ENCODE results near the gene DNAAF5. TPM values are rescaled to one million over a fixed set of nuclear protein-coding genes. Genes with fewer than 3 reads are reported as not detected.

Gene DNAAF5
- total and polyA plus RNA-seq, 2 of the 13 experiments (the other 11 are each of a cell fraction or from before 2014, with no cell fraction given) = 11.9 to 21.5 TPM

- TF ChIP-seq CEBPZ (IDR thresholded peaks at IDR 0.05; ENCODE audit: low read length) (no peak), SRSF9 (IDR thresholded peaks at IDR 0.05; ENCODE audit: borderline replicate concordance, insufficient read depth, low read depth, low read length, poor library complexity, severe bottlenecking) (no peak)
Measured at GRCh38 chr7:783556-784490, 57.3 kb downstream of the DNAAF5 start (continued).

- BruUV-seq (replicated peaks) = no TSS peak
Measured at GRCh38 chr7:784971-785370, 58.5 kb downstream of the DNAAF5 start.

More at GRCh38 chr7:784971-785370, 58.5 kb downstream of the DNAAF5 start:
- Histone ChIP-seq H4K20me1 (ENCODE audit: insufficient read depth, low read length) (no peaks in the 10 kb centered on the region), H3K9me3 (ENCODE audit: low read length) (no peaks in the 10 kb centered on the region), H3K27me3 (ENCODE audit: control insufficient read depth in 1 of 2, insufficient read depth in 2 of 2, low read length in 2 of 2) (no peaks in the 10 kb centered on the region), H3K4me2 (ENCODE audit: low read depth, low read length) (no peak overlapping the region), H3K36me3 (replicated peaks in 1 of 2; ENCODE audit: control insufficient read depth in 1 of 2, insufficient read depth in 2 of 2, low read length in 2 of 2) (peaks cover 9 to 46% of the 10 kb centered on the region in 2 experiments; a peak in 4 of 5 replicates), H3K4me3 (replicated peaks in 1 of 3; ENCODE audit: insufficient read depth in 1 of 3, low read depth in 2 of 3, low read length in 3 of 3) (no peak overlapping the region), H3K4me1 (ENCODE audit: insufficient read depth, low read length) (no peaks in the 10 kb centered on the region), H3K9ac (ENCODE audit: insufficient read depth, low read depth, low read length) (no peak overlapping the region), H3K27ac (ENCODE audit: extremely low read length, insufficient read depth, low read length) (no peak overlapping the region), H2AFZ (ENCODE audit: low read length) (no peak overlapping the region), H3K79me2 (ENCODE audit: insufficient read depth, low read length) (no peaks in the 10 kb centered on the region)
- no peak for TF ChIP-seq NR2F1 (CRISPR knock-in tag; IDR thresholded peaks at IDR 0.05)
- TF ChIP-seq ZFP1 (CRISPR knock-in tag; IDR thresholded peaks at IDR 0.05) = no peak
- no peak for TF ChIP-seq RFXANK (CRISPR knock-in tag; IDR thresholded peaks at IDR 0.05)
- no peak for TF ChIP-seq MTA1 (CRISPR knock-in tag; IDR thresholded peaks at IDR 0.05; ENCODE audit: borderline replicate concordance)
- TF ChIP-seq MXI1 (IDR thresholded peaks at IDR 0.05; ENCODE audit: borderline replicate concordance, low read depth, low read length) = no peak
- in situ Hi-C loops (cut with HindIII; ENCODE audit: extremely low pct_ligation_motif_present, low pct_unique_long_range_greater_than_20kb) = loop anchor here (5.0 kb wide), 1 partner anchor 87 kb away; no protein-coding TSS in a partner anchor
- no peak for DNase-seq (ENCODE audit: low spot score)
- POLR2A ChIA-PET = no interaction called here
- intact Hi-C loops (cut with micrococcal nuclease; ENCODE audit: unreplicated experiment) = no loop called here
- 97% methylated on average over 21 of the region's 21 CpGs for WGBS (ENCODE audit: low lambda C conversion rate)
- no peak for ATAC-seq
- CTCF ChIA-PET (ENCODE audit: low intra/inter-chr PET ratio, low total read pairs) = no interaction called here
- no peak for FAIRE-seq

All from HepG2 (cell line).